Measurements from ENCODE around the gene MED13L. TPM values are rescaled to one million over a fixed set of nuclear protein-coding genes. Genes with fewer than 3 reads are reported as not detected.
"Not testable (repeated sequence)": the region's sequence is repeated elsewhere in the genome, so short reads cannot be mapped to it uniquely, and the experiment has no call there.

The MED13L gene
- total RNA-seq, 1 donor from 2014 or later = 38.1 TPM

DNA sequence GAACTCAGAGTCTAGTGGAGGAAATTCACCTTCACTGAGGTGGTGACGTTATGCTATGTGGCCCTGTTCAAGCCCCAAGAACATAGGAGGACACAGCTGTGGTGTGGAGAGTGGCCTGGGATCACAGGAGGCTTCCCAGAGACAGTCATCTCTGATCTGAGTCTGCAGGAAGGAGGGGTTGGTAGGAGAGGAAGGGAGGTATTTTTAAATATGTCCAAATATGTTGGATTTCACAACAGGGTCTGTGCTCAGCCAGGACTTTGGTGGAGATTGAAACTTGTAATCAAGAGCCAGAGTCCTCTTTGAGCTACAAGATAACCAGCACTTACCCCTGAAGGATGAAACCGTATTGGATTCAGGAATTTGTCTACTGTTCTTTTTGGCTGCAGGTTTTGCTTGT lies 26.4 kb upstream of the MED13L start:
- no peak for DNase-seq (ENCODE audit: low read depth in 2 of 2)

DNA sequence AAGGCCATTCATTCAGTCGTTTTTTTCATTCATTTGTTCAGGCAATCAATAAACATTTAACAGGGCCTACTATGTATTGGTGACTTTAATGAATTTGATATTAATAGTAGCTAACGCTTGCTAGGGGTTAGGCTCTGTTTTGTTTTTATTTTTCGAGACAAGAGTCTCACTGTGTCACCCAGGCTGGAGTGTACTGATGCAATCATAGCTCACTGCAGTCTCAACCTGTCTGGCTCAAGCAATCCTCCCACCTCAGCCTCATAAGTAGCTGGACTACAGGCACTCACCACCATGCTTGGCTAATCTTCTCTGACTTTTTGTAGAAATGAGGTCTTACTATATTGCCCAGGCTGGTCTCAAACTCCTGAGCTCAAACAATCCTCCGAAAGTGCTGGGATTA lies 25.6 kb upstream of the MED13L start:
- DNase-seq (ENCODE audit: low read depth in 2 of 2) = no peak

GRCh38 chr12:116302166-116303058 lies 24.9 kb upstream of the MED13L start:
- no peak for DNase-seq (ENCODE audit: low read depth in 2 of 2)

GRCh38 chr12:116301621-116302020 lies 24.1 kb upstream of the MED13L start:
- no peak for DNase-seq (ENCODE audit: low read depth in 2 of 2)

DNA sequence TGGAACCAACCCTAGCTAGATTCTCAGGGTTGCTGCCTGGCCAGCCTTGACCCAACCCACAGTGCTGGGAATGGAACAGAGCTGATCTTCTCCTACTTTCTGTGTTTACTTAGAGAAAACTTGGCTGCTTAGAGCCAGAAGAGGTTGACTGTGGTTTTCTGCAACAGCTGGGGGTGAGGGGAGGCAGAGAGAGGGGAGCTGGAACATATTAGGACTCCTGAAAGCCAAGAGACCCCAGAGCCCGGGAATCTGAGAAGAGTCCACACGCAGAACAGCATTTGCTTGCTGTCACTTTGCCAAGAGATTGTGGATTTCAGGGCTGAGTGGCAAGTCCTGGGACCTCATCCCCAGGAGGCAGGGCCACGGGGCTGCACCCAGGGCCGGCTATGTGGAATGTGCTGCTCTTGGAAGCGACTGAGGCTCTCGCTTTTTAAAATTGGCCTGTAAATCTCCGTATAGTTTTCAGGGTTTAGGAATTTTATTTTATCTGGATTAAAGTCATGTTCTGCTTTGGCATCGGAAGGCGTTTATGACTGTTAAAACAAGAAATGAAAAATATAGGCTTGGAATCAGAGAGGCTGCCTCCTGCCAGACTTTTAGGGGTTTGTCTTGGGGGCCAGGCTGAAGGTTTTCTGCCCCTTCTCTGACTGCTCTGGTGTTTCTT lies 22.3 kb upstream of the MED13L start:
- no peak for DNase-seq (ENCODE audit: low read depth in 2 of 2)

- no peak for DNase-seq (ENCODE audit: low read depth in 2 of 2)
Measured at GRCh38 chr12:116299064-116299463, 21.6 kb upstream of the MED13L start.

GRCh38 chr12:116298578-116298977 lies 21.1 kb upstream of the MED13L start:
- no peak for DNase-seq (ENCODE audit: low read depth in 2 of 2)

DNA sequence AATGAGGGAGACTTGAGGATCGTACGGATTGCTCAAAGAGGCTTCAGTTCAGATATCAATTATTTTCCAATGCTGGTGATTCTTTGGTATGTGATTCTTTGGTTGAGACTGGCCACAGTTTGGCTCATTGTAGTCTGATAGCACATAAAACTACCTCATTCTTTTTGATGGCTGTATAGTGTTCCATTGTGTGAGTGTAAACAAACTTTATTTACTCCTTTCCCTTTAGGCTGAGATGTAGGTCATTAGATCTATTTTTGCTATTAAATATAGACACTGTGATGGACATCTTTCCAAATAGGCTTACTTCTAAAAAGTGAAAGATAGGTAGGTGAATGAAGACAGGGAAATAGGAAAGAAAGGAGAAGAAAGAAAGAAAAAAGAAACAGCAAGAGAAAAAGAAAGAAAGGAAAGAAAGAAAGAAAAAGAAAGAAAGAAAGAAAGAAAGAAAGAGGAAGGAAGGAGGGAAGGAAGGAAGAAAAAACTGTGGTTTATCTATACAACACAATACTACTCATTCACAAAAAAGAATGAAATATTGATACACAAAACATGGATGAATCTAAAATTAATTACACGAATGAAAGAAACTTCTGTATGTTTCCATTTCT lies 19.8 kb upstream of the MED13L start:
- no peak for DNase-seq (ENCODE audit: low read depth in 2 of 2)

DNA sequence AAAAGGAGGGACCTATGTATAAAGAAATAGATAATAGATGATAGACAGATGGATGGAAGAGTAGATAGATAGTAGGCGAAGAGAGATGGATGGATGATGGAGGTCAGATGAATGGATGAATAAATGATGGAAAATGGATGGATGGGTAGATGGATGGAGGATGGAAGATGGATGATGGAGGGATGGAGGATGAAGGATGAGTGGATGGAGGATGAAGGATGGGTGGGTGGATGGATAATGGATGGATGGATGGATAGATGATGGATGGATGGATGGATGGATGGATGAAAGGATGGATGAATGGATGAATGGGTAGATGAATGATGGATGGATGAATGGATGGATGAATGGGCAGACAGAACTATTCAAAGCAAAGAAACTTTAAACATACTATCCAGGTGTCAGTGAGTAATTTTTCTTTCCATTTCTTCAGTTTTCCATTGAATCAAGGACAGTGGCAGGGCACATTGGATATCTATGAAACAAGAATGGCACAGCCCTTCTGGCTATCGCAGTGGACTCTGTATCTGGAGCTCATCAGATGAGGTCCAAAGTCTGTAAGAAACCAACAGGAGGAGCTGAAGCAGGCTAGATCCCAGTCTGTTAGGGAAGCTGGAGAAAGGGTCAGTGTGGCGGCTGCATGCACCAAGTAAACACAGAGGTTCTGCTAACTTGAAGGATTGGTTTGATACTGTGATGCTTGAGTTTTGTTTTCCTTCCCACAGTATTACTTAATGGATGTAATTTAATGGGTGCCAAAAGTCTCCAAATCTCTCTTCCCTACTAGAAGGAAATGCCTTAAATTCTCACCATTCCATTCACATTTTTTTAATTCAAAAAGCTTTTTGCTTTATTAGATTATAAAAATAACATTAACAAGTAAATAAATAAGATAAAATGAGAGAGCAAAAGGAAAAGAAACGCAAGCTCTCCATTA lies 18.1 kb upstream of the MED13L start:
- peak in 1 of 2 donors; percentile 26 for DNase-seq (ENCODE audit: low read depth in 2 of 2)

DNA sequence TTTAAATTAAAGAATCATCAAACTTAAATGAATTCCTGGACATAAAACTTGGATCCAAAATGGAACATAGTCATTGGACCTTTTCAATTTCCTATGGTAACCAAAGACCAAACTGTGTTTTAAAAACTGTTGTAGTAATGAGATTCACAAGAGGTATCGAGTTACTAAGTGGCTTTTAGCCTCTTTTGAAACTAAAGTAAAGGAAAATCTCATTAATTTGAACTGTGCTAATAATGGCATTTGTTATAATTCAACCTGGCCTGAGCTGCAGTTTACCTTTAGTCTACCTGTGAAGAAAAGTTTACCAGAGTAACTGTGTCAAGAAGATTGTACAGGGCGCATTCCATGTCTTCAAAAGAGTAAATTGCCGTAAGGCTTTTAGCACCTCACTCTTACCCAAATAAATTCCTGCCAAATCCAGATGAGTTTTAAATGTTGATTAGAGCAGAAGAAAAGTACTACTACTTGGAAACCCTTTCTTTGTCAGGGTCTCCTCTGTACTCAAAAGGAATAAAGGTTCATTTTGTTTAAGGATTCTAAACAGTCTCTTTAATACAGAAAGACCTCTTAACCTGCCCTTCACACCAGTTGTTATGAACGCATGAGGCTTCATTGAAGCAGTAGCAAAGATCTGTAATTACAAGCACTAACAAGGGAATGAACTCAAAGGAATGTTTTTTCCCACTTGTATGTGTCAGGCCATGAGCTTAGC lies 17.1 kb upstream of the MED13L start:
- no peak for DNase-seq (ENCODE audit: low read depth in 2 of 2)

- no peak for DNase-seq (ENCODE audit: low read depth in 2 of 2)
Measured at GRCh38 chr12:116293687-116294453, 16.4 kb upstream of the MED13L start.

DNA sequence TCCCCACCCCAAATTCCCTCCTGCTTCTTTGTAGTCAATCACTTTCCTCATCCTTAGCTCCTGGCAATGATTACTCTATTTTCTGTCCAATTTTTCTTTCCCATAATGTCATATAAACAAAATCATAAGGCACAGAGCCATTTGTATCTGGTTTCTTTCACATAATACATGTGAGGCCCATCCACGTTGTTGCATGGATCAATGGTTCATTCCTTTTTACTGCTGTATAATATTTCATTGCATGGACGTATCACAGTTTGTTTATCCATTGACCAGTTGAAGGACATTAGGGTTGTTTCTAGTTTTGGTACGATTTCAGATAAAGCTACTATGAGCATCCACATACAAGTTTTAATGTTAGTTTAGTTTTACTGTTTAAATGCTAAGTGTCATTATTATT lies 13.7 kb upstream of the MED13L start:
- DNase-seq (ENCODE audit: low read depth in 2 of 2) = no peak

GRCh38 chr12:116288735-116289134 lies 11.2 kb upstream of the MED13L start:
- DNase-seq (ENCODE audit: low read depth in 2 of 2) = no peak

GRCh38 chr12:116287842-116288301 lies 10.4 kb upstream of the MED13L start:
- no peak for DNase-seq (ENCODE audit: low read depth in 2 of 2)

DNA sequence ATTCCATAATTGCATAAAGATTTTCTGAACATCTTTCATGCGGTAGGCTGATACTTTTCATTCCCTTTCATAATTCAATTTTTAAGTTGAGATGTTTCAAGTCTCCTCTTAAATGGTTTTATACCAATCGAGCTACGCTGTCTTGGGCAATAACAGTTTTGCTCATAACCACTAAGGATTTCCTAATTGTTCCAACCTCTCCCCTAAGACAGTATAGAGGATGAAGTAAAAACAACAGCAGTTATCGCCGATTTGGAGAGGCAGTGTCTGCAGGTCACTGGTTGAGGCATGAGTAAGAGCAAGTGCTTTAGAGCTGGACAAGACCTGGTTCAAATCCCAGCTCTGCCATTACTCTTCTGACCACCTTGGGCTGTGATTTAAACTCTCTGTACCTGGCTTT lies 6.9 kb upstream of the MED13L start:
- no peak for DNase-seq (ENCODE audit: low read depth in 2 of 2)

DNA sequence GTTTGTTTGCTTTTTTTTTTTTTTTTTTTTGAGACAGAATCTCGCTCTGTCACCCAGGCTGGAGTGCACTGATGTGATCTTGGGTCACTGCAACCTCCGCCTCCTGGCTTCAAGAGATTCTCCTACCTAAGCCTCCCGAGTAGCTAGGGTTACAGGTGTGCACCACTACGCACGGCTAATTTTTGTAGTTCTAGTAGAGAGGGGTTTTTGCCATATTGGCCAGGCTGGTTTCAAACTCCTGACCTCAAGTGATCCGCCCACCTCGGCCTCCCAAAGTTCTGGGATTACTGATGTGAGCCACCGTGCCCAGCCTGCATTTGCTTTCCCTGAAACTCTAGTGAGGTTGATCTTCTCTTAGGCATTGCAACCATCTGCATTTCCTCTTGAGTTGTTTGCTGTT lies 6.4 kb upstream of the MED13L start:
- DNase-seq (ENCODE audit: low read depth in 2 of 2) = not testable (repeated sequence)

DNA sequence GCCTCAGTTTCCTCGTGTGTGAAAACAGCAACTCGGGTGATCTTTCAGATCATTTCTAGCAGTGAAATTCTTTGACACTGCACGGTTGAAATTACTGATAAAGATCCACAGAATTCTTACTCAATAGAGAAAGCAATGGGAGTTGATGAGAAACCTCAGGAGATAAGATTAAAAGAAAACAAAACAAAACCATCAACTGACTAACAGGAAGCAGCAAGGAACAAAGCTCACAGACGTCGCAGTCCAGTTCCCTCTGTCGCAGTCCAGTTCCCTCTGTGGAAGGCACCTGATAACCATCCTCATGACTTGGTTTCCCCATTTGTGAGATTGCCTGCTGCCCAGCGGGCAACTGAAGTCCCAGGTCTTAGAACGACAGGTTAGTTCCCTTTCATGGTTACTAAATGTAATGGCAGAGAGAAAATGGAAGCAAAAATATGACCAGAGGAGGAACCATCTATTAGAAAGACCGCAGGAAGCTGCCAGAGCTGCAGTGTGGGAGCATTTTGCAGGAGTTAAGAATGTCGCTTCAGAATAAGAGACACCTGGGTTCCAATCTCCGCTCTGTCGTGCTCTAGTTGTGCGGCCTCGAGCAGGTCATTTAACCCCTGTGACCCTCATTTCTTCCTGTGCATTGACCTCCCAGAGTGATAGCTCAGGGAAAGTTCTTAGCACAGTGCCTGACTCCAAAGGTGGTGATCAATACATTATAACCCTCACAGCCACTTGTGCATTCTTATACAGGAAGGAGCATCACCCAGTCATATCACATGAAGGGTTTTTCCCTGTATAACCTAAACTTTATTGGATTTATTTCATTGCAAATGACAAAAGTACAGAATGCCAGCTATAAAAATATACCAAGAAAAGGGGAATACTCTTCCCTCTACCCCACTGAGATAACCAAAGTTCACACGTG lies 5.1 kb upstream of the MED13L start:
- no peak for DNase-seq (ENCODE audit: low read depth in 2 of 2)

- DNase-seq (ENCODE audit: low read depth in 2 of 2) = no peak
Measured at GRCh38 chr12:116280595-116281290, 3.2 kb upstream of the MED13L start.
